HCT116 (cell line): ENCODE results near the gene SARS2. TPM values are rescaled to one million over a fixed set of nuclear protein-coding genes. Genes with fewer than 3 reads are reported as not detected.

ENCODE experiments used
- ATAC-seq: fragments of 200-7000 bp; cut with Tn5 transposase; 2 replicates; pipeline ENCODE4 v1.9.1; 2020; ENCODE audit warnings: mild to moderate bottlenecking, moderate library complexity
- BruUV-seq: library from RNA; stranded (reverse); fragments of 400-500 nt; replicated peaks from 2 replicates; lab custom pipeline; 2021; lab: Mats Ljungman, UMichigan
- CTCF ChIA-PET: fragments of 300-600 bp; sonication (Branson Sonifier 250); formaldehyde crosslinking; loops from one replicate; lab custom pipeline; 2021; ENCODE audit warnings: antibody characterized with exemption; lab: Charles Lee
- POLR2A ChIA-PET: fragments of 300-600, 350-600 bp; sonication (Branson Sonifier 250); formaldehyde crosslinking; loops from one replicate; lab custom pipeline; 2021; ENCODE audit warnings: antibody characterized with exemption; lab: Charles Lee
- RAD21 ChIA-PET, 2 experiments: fragments of 300-600 bp; sonication (Branson Sonifier 250); formaldehyde crosslinking; loops; one replicate each; lab custom pipeline; 2023; ENCODE audit warnings: low total read pairs in 2 of 2; ENCODE audit not compliant: uncharacterized antibody in 2 of 2, unreplicated experiment in 2 of 2, low non-redundant PET in 1 of 2; lab: Charles Lee
- DNase-seq: peaks from one replicate; pipeline ENCODE4 v3.0.0-alpha.2; 2010; ENCODE audit warnings: low read depth, low spot score
- H2AFZ ChIP-seq: fragments of 200-600 bp; shearing (Covaris generic), sonication (generic); 2 replicates; pipeline ENCODE4 v1.6.1; 2017; ENCODE audit warnings: low read depth, mixed run types, mixed read lengths, antibody characterized with exemption, low read length; ENCODE audit not compliant: poor library complexity, severe bottlenecking
- H3K27ac ChIP-seq: 2 replicates; pipeline ENCODE4 v1.5.1; 2012; ENCODE audit warnings: low read depth, low read length
- H3K27me3 ChIP-seq: fragments of 200-600 bp; sonication (generic); 2 replicates; pipeline ENCODE4 v1.6.1; 2016; ENCODE audit warnings: mixed run types, low read length, mixed read lengths; ENCODE audit not compliant: insufficient read depth
- H3K36me3 ChIP-seq, 2 experiments: fragments of 200-500 bp in 1 of 2; fragments of 200-600 bp in 1 of 2; sonication (Bioruptor generic) in 1 of 2; sonication (generic) in 1 of 2; 2 replicates each; pipeline versions ENCODE4 v1.5.1 to v1.6.1; 2014 to 2016; ENCODE audit warnings: low read length in 2 of 2, inconsistent platforms in 1 of 2, mixed read lengths in 1 of 2, mixed run types in 1 of 2; ENCODE audit not compliant: insufficient read depth in 2 of 2, control insufficient read depth in 1 of 2
- H3K4me1 ChIP-seq, 2 experiments: fragments of 200-600 bp in 1 of 2; sonication (generic) in 1 of 2; 2 replicates each; pipeline versions ENCODE4 v1.5.1 to v1.6.1; 2012 to 2017; ENCODE audit warnings: low read length in 2 of 2, inconsistent platforms in 1 of 2, mild to moderate bottlenecking in 1 of 2, mixed read lengths in 1 of 2, mixed run types in 1 of 2, moderate library complexity in 1 of 2; ENCODE audit not compliant: insufficient read depth in 2 of 2, control insufficient read depth in 1 of 2
- H3K4me2 ChIP-seq: fragments of 200-600 bp; sonication (generic); 2 replicates; pipeline ENCODE4 v1.6.1; 2017; ENCODE audit warnings: mixed run types, low read length, mixed read lengths
- H3K4me3 ChIP-seq, 2 experiments: fragments of 200-600 bp in 1 of 2; sonication (generic) in 1 of 2; replicated peaks in 1 of 2; 2 replicates each; pipeline ENCODE4 v1.5.1; 2011 to 2016; ENCODE audit warnings: low read length in 2 of 2, control low read depth in 1 of 2, low read depth in 1 of 2, mild to moderate bottlenecking in 1 of 2, mixed read lengths in 1 of 2, mixed run types in 1 of 2
- H3K79me2 ChIP-seq: fragments of 200-600 bp; sonication (generic); 2 replicates; pipeline ENCODE4 v1.6.1; 2017; ENCODE audit warnings: mild to moderate bottlenecking, mixed run types, low read length, moderate library complexity, mixed read lengths; ENCODE audit not compliant: insufficient read depth
- H3K9ac ChIP-seq: fragments of 200-600 bp; sonication (generic); 2 replicates; pipeline ENCODE4 v1.6.1; 2016; ENCODE audit warnings: low read length, mixed read lengths
- H3K9me2 ChIP-seq: fragments of 200-600 bp; sonication (generic), shearing (Covaris generic); 2 replicates; pipeline ENCODE4 v1.6.1; 2017; ENCODE audit warnings: mixed run types, mild to moderate bottlenecking, moderate library complexity; ENCODE audit not compliant: insufficient read depth
- H3K9me3 ChIP-seq, 2 experiments: fragments of 200-500 bp in 1 of 2; fragments of 200-600 bp in 1 of 2; sonication (Bioruptor generic) in 1 of 2; sonication (generic) in 1 of 2; 2 replicates each; pipeline ENCODE4 v1.6.1; 2014 to 2017; ENCODE audit warnings: low read length in 2 of 2, mixed read lengths in 2 of 2, inconsistent platforms in 1 of 2, low read depth in 1 of 2, mild to moderate bottlenecking in 1 of 2, mixed run types in 1 of 2, moderate library complexity in 1 of 2; ENCODE audit not compliant: control insufficient read depth in 1 of 2, insufficient read depth in 1 of 2
- H4K20me1 ChIP-seq: fragments of 200-600 bp; sonication (generic), shearing (Covaris generic); 2 replicates; pipeline ENCODE4 v1.6.1; 2017; ENCODE audit warnings: mixed run types, mild to moderate bottlenecking, moderate library complexity; ENCODE audit not compliant: insufficient read depth
- CBX3 ChIP-seq: IDR thresholded peaks from 2 replicates; pipeline ENCODE4 v1.6.1; 2012; ENCODE audit warnings: low read depth
- CEBPB ChIP-seq: IDR thresholded peaks from 2 replicates; pipeline ENCODE4 v1.6.1; 2012; ENCODE audit warnings: low read depth
- EGR1 ChIP-seq: IDR thresholded peaks from 2 replicates; pipeline ENCODE4 v1.6.1; 2012; ENCODE audit warnings: low read depth
- EZH2 ChIP-seq: fragments of 200-600 bp; sonication (generic); IDR thresholded peaks from 2 replicates; pipeline ENCODE4 v1.6.1; 2017; ENCODE audit warnings: antibody characterized with exemption, mixed run types
- EZH2phosphoT487 ChIP-seq: fragments of 200-600 bp; IDR thresholded peaks from 2 replicates; pipeline ENCODE4 v1.6.1; 2018; ENCODE audit warnings: antibody characterized with exemption, borderline replicate concordance
- FOSL1 ChIP-seq: IDR thresholded peaks from 2 replicates; pipeline ENCODE4 v1.6.1; 2012; ENCODE audit warnings: low read depth
- JUND ChIP-seq: IDR thresholded peaks from 2 replicates; pipeline ENCODE4 v1.6.1; 2012
- POLR2A ChIP-seq: IDR thresholded peaks from 2 replicates; pipeline ENCODE4 v1.7.0; 2011; ENCODE audit warnings: borderline replicate concordance; ENCODE audit not compliant: insufficient read depth, insufficient read length; ENCODE audit errors: extremely low read depth
- POLR2AphosphoS5 ChIP-seq: IDR thresholded peaks from 2 replicates; pipeline ENCODE4 v1.6.1; 2011; ENCODE audit warnings: mild to moderate bottlenecking, low read depth, low read length, moderate library complexity
- RAD21 ChIP-seq: IDR thresholded peaks from 2 replicates; pipeline ENCODE4 v1.6.1; 2012; ENCODE audit warnings: low read depth, mild to moderate bottlenecking
- SIN3A ChIP-seq: IDR thresholded peaks from 2 replicates; pipeline ENCODE4 v1.6.1; 2012; ENCODE audit warnings: low read depth
- SP1 ChIP-seq: IDR thresholded peaks from 2 replicates; pipeline ENCODE4 v1.6.1; 2012; ENCODE audit warnings: low read depth
- SRF ChIP-seq: IDR thresholded peaks from 2 replicates; pipeline ENCODE4 v1.6.1; 2012; ENCODE audit warnings: low read depth
- YY1 ChIP-seq: IDR thresholded peaks from 2 replicates; pipeline ENCODE4 v1.6.1; 2011; ENCODE audit warnings: low read length, low read depth, moderate library complexity, mild to moderate bottlenecking; ENCODE audit not compliant: insufficient replicate concordance; ENCODE audit errors: extremely low read depth
- ZFX ChIP-seq: fragments of 450-650 bp; IDR thresholded peaks from 2 replicates; pipeline ENCODE4 v1.6.1; 2017
- ZNF274 ChIP-seq: fragments of 200-500 bp; sonication (Bioruptor generic); IDR thresholded peaks from 2 replicates; pipeline ENCODE4 v1.6.1; 2014; ENCODE audit warnings: mild to moderate bottlenecking, low read depth, low read length, inconsistent platforms
- intact Hi-C: fragments of 100-400 bp; cut with micrococcal nuclease; formaldehyde crosslinking; loops from 2 replicates; pipeline ENCODE4 v1.10.0; 2022
- total RNA-seq: library from RNA; stranded (reverse); gene quantifications from one replicate; pipeline ENCODE4 v1.2.1, GENCODE V29; 2021; ENCODE audit not compliant: unreplicated experiment
- TF ChIP-seq, protein P1 (sequence below): IDR thresholded peaks from 2 replicates; pipeline ENCODE4 v1.6.1; 2011; ENCODE audit warnings: mild to moderate bottlenecking, low read length, moderate library complexity; ENCODE audit not compliant: insufficient replicate concordance; ENCODE audit errors: extremely low read depth
- TF ChIP-seq, protein P2 (sequence below), 3 experiments: fragments of 200-600 bp in 1 of 3; sonication (generic) in 1 of 3; IDR thresholded peaks in 2 of 3; conservative IDR thresholded peaks in 1 of 3; 2 replicates each; pipeline ENCODE4 v1.5.1; 2012 to 2017; ENCODE audit warnings: low read depth in 2 of 3, low read length in 2 of 3, antibody characterized with exemption in 1 of 3, borderline replicate concordance in 1 of 3, control low read depth in 1 of 3, mild to moderate bottlenecking in 1 of 3, mixed read lengths in 1 of 3, mixed run types in 1 of 3, moderate library complexity in 1 of 3; ENCODE audit not compliant: insufficient read depth in 1 of 3
- TF ChIP-seq, protein P3 (sequence below): IDR thresholded peaks from 2 replicates; pipeline ENCODE4 v1.6.1; 2012

SARS2 gene
- total RNA-seq, 1 experiment from 2014 or later = 58.2 TPM

DNA sequence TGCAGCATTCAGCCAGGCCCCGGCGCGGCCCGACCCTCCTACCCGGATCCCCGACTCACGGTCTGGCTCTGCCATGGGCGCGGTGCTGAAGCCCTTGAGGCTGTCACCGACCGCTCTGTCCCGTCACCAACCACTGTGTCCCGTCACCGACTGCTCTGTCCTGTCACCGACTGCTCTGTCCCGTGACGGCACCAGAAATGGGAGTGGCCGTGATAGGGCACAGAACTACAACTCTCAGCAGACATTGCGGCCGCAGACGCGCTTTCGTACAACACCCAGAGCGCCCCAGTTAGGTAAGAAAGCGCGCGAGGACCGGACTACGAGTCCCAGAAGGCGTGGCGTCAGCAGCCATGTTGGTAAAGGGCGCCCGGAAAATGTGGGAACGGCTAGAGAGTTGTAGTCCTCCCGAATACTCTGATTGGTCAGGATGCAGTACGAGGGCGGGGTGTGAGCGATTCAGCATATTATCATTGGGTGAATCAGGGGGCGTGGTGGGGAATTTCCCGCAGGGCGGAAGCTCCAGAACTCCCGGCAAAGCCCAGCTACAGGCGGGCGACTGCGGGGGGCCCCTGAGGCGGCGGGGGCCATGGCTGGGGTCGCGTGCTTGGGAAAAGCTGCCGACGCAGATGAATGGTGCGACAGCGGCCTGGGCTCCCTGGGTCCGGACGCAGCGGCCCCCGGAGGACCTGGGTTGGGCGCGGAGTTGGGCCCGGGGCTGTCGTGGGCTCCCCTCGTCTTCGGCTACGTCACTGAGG is 30.9 kb downstream of the SARS2 start, which contains the start of the genes NFKBIB and SIRT2:
NFKBIB (plus strand) TSS at position 523 of the 755 bp plus-strand sequence; CDS start at position 587, 64 bp downstream.
SIRT2 (minus strand) TSS at position 172 of the 755 bp plus-strand sequence; CDS start at position 75, 97 bp downstream.
- Histone ChIP-seq H2AFZ (no peak within 1 kb of the TSS), H3K4me1 (peaks cover 0 to 18% of the 10 kb centered on the region in 2 experiments; a peak in 2 of 4 replicates), H3K9me2 (no peaks in the 10 kb centered on the region), H3K4me2 (peak within 1 kb of the TSS; percentile 79), H3K79me2 (peaks cover 20% of the 10 kb centered on the region), H3K27ac (peak within 1 kb of the TSS; percentile 59), H3K4me3 (peak within 1 kb of the TSS; percentile 68 to 85), H3K36me3 (no peaks in the 10 kb centered on the region; a peak in 1 of 4 replicates), H3K9me3 (peaks cover 0 to 5% of the 10 kb centered on the region in 2 experiments; a peak in 1 of 4 replicates), H4K20me1 (no peaks in the 10 kb centered on the region), H3K9ac (peak within 1 kb of the TSS; percentile 74), H3K27me3 (no peaks in the 10 kb centered on the region)
- intact Hi-C loops = loop anchor here (1.0 kb wide), 1 partner anchor 49 kb away; no protein-coding TSS in a partner anchor
- CTCF ChIA-PET = interaction anchor here (0.8 to 1.5 kb wide), 6 partner anchors 12 to 497 kb away, joined by 3 to 12 read pairs (median 4); partner anchors contain the start of genes FAM98C, MRPS12 and SARS2
- peak; percentile 94 for ATAC-seq
- RAD21 ChIA-PET = no interaction called here
- DNase-seq = peak; percentile 100
- POLR2A ChIA-PET = interaction anchor here (1.2 to 1.7 kb wide), 4 partner anchors 12 to 31 kb away, joined by 3 to 7 read pairs (median 4); partner anchors contain the start of genes MRPS12, RINL and SARS2
- BruUV-seq = no TSS peak
- no peak for TF ChIP-seq ZNF274
- no peak for TF ChIP-seq JUND
- TF ChIP-seq, protein P1, sequence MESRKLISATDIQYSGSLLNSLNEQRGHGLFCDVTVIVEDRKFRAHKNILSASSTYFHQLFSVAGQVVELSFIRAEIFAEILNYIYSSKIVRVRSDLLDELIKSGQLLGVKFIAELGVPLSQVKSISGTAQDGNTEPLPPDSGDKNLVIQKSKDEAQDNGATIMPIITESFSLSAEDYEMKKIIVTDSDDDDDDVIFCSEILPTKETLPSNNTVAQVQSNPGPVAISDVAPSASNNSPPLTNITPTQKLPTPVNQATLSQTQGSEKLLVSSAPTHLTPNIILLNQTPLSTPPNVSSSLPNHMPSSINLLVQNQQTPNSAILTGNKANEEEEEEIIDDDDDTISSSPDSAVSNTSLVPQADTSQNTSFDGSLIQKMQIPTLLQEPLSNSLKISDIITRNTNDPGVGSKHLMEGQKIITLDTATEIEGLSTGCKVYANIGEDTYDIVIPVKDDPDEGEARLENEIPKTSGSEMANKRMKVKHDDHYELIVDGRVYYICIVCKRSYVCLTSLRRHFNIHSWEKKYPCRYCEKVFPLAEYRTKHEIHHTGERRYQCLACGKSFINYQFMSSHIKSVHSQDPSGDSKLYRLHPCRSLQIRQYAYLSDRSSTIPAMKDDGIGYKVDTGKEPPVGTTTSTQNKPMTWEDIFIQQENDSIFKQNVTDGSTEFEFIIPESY = no peak
- TF ChIP-seq SIN3A = peak; percentile 80
- no peak for TF ChIP-seq EZH2
- no peak; the same call in 1 of the 2 replicates for TF ChIP-seq CBX3
- TF ChIP-seq CEBPB = no peak
- peak; percentile 99 for TF ChIP-seq SP1
- TF ChIP-seq POLR2A = peak; percentile 43
- peak; percentile 63; the same call in 1 of the 2 replicates for TF ChIP-seq EGR1
- peak; percentile 60 for TF ChIP-seq POLR2AphosphoS5
- TF ChIP-seq RAD21 = no peak
- TF ChIP-seq, protein P2, sequence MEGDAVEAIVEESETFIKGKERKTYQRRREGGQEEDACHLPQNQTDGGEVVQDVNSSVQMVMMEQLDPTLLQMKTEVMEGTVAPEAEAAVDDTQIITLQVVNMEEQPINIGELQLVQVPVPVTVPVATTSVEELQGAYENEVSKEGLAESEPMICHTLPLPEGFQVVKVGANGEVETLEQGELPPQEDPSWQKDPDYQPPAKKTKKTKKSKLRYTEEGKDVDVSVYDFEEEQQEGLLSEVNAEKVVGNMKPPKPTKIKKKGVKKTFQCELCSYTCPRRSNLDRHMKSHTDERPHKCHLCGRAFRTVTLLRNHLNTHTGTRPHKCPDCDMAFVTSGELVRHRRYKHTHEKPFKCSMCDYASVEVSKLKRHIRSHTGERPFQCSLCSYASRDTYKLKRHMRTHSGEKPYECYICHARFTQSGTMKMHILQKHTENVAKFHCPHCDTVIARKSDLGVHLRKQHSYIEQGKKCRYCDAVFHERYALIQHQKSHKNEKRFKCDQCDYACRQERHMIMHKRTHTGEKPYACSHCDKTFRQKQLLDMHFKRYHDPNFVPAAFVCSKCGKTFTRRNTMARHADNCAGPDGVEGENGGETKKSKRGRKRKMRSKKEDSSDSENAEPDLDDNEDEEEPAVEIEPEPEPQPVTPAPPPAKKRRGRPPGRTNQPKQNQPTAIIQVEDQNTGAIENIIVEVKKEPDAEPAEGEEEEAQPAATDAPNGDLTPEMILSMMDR (IDR thresholded peaks at IDR 0.05 in 2 of 3, conservative IDR thresholded peaks at IDR 0.05 in 1 of 3; ENCODE audit: borderline replicate concordance in 1 of 3, insufficient read depth in 1 of 3, low read depth in 2 of 3, low read length in 2 of 3) = no peak
- peak; percentile 99 for TF ChIP-seq YY1
- TF ChIP-seq, protein P3, sequence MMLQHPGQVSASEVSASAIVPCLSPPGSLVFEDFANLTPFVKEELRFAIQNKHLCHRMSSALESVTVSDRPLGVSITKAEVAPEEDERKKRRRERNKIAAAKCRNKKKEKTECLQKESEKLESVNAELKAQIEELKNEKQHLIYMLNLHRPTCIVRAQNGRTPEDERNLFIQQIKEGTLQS = no peak
- TF ChIP-seq FOSL1 = no peak
- TF ChIP-seq EZH2phosphoT487 = no peak
- TF ChIP-seq SRF = peak; percentile 95
- 0 out of 2 replicates have a peak, but pooled peaks have one; percentile 5 for TF ChIP-seq ZFX
